Chondrocyte (in vitro differentiated cells): ENCODE measurements around the gene RAC3. TPM values are rescaled to one million over a fixed set of nuclear protein-coding genes. Genes with fewer than 3 reads are reported as not detected.

ENCODE experiments used
- DNase-seq: peaks from one replicate; pipeline ENCODE4 v3.0.0; 2021; ENCODE audit warnings: mixed read lengths, low spot score
- H3K27ac Mint-ChIP-seq: one replicate; pipeline ENCODE4 v1.8.0; 2021; ENCODE audit warnings: mild to moderate bottlenecking, moderate library complexity, mixed read lengths; ENCODE audit not compliant: unreplicated experiment
- H3K27me3 Mint-ChIP-seq: 2 replicates; pipeline ENCODE4 v1.8.0; 2021; ENCODE audit warnings: low read depth, mixed read lengths
- H3K36me3 Mint-ChIP-seq: 2 replicates; pipeline ENCODE4 v1.8.0; 2021; ENCODE audit warnings: low read depth, mixed read lengths
- H3K4me1 Mint-ChIP-seq: 2 replicates; pipeline ENCODE4 v1.8.0; 2021; ENCODE audit warnings: low read depth, mild to moderate bottlenecking, mixed read lengths
- H3K4me3 Mint-ChIP-seq: one replicate; pipeline ENCODE4 v1.8.0; 2021; ENCODE audit warnings: mild to moderate bottlenecking, moderate library complexity, mixed read lengths; ENCODE audit not compliant: unreplicated experiment
- H3K9me3 Mint-ChIP-seq: 2 replicates; pipeline ENCODE4 v1.8.0; 2021; ENCODE audit warnings: low read depth, mixed read lengths
- total RNA-seq: library from RNA; stranded (reverse); gene quantifications from 3 replicates; pipeline ENCODE4 v1.2.1, GENCODE V29; 2021
- TF ChIP-seq, protein P1 (sequence below): fragments of 200-600 bp; sonication (generic); IDR thresholded peaks from 2 replicates; pipeline ENCODE4 v1.5.0; 2021; ENCODE audit warnings: antibody characterized with exemption, mild to moderate bottlenecking, moderate library complexity

The RAC3 gene
- total RNA-seq, 1 donor from 2014 or later, result 32.7 TPM

DNA sequence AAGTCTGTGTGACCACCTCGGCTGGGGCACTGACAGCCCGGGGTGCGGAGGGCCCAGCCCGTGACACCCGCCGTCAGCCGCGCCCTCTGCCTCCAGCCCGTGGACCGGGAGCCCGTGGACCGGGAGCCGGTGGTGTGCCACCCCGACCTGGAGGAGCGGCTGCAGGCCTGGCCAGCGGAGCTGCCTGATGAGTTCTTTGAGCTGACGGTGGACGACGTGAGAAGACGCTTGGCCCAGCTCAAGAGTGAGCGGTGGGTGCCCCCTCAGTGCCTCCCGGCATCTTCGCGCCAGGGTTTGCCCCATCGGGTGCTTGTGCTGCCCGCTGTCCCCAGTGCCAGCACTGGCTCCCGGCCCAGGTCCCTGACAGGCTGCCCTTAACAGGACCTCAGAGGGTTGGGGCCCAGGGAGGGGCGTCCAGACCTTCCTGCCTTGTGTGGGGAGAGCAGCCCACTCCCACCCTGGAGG is 22.5 kb upstream of the RAC3 start:
- Mint-ChIP-seq H3K36me3 (no peaks in the 10 kb centered on the region), H3K27ac (no peak overlapping the region), H3K4me3 (no peak overlapping the region), H3K27me3 (no peaks in the 10 kb centered on the region), H3K4me1 (peaks cover 5% of the 10 kb centered on the region), H3K9me3 (no peaks in the 10 kb centered on the region)
- TF ChIP-seq, protein P1, sequence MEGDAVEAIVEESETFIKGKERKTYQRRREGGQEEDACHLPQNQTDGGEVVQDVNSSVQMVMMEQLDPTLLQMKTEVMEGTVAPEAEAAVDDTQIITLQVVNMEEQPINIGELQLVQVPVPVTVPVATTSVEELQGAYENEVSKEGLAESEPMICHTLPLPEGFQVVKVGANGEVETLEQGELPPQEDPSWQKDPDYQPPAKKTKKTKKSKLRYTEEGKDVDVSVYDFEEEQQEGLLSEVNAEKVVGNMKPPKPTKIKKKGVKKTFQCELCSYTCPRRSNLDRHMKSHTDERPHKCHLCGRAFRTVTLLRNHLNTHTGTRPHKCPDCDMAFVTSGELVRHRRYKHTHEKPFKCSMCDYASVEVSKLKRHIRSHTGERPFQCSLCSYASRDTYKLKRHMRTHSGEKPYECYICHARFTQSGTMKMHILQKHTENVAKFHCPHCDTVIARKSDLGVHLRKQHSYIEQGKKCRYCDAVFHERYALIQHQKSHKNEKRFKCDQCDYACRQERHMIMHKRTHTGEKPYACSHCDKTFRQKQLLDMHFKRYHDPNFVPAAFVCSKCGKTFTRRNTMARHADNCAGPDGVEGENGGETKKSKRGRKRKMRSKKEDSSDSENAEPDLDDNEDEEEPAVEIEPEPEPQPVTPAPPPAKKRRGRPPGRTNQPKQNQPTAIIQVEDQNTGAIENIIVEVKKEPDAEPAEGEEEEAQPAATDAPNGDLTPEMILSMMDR, result no peak
- DNase-seq, result no peak

DNA sequence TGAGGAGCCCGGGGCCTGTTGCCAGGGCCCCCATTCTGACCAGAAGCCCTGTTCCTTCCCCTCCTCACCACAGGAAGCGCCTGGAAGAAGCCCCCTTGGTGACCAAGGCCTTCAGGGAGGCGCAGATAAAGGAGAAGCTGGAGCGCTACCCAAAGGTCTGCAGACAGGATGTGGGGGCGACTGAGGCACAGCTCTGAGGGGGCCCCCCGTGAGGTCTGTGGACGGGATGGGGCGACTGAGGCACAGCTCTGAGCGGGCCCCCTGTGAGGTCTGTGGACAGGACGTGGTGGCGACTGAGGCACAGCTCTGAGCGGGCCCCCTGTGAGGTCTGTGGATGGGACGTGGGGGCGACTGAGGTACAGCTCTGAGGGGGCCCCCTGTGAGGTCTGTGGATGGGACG is 22.1 kb upstream of the RAC3 start:
- Mint-ChIP-seq H3K4me1 (peaks cover 4% of the 10 kb centered on the region), H3K4me3 (no peak overlapping the region), H3K27me3 (no peaks in the 10 kb centered on the region), H3K9me3 (no peaks in the 10 kb centered on the region), H3K27ac (no peak overlapping the region), H3K36me3 (no peaks in the 10 kb centered on the region)
- TF ChIP-seq, protein P1, result no peak
- DNase-seq, result no peak

DNA sequence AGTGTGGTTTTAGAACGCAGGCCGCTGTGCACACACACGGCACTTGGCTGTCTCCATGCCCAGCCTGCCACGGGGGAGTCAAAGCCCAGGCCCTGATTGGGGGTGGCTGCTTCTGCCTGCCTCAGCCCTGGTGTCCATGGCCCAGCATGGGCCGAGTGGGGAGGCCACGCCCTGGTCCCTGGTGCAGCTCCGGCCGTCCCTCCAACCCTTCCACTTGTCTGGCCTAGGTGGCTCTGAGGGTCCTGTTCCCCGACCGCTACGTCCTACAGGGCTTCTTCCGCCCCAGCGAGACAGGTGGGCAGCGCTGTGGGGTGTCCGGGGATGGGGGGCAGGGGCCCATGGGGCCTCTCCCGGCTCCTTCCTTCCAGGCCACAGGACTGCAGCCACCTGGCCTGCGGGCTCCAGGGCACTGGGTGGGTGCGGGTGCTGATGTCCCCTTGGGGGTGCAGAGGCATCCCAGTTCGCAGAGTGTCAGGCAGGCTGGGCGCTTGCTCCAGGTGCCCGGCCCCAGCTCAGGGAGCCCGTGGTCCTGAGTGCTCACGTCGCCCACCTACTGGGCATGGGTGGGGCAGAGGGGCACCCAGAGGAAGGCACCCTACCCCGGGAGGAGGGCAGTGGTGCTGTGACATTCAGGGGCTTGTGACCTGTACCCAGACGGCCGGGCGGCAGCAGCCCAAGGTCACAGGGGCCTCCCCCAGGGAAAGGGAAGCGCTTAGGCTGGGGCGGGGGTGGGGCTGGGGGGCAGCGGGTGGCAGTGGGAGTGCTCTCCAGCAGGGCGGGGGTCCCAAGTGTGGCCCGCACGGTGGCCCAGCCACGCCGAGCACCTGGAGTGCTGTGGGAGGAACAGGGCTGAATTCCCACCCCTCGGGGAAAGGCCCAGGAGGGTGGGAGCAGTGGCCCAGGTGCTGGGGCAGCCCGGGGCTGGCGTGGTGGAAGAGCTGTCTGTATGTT is 20.6 kb upstream of the RAC3 start:
- H3K9me3 Mint-ChIP-seq, result no peaks in the 10 kb centered on the region
- H3K36me3 Mint-ChIP-seq, result no peaks in the 10 kb centered on the region
- no peak overlapping the region for H3K27ac Mint-ChIP-seq
- TF ChIP-seq, protein P1, result no peak
- no peak for DNase-seq
- H3K4me3 Mint-ChIP-seq, result no peak overlapping the region
- H3K27me3 Mint-ChIP-seq, result no peaks in the 10 kb centered on the region
- peaks cover 4% of the 10 kb centered on the region for H3K4me1 Mint-ChIP-seq

DNA sequence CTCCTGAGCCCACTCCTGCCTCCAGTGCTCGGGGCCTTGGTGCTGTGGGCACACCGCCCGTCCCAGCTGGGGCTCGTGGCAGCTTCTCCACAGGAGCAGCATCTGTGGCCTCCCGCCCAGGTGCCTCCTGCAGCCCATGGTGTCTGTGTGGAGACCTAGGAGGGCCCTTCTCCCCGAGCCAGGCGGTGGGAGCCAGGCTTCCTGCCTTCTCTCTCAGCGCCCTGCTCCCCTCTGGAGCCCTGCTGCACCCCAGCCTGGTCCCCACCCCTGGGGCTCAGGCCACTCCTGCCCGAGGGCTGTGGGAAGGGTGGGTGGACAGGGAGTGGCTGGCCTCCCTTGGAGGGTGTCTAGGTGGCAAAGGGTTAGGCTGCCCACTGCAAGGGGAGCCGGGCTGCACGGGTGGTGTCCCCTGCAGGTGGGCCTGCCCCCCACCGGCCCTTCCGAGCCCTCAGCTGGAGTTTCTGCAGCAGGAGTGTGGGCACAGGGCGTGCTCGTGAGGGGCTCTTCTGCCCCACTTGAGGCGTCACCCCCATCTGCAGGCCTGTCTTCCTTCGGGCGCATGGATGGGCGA is 19.8 kb upstream of the RAC3 start:
- H3K9me3 Mint-ChIP-seq, result no peaks in the 10 kb centered on the region
- no peak overlapping the region for H3K27ac Mint-ChIP-seq
- H3K27me3 Mint-ChIP-seq, result no peaks in the 10 kb centered on the region
- no peak for DNase-seq
- H3K4me1 Mint-ChIP-seq, result no peaks in the 10 kb centered on the region
- TF ChIP-seq, protein P1, result no peak
- no peaks in the 10 kb centered on the region for H3K36me3 Mint-ChIP-seq
- no peak overlapping the region for H3K4me3 Mint-ChIP-seq

DNA sequence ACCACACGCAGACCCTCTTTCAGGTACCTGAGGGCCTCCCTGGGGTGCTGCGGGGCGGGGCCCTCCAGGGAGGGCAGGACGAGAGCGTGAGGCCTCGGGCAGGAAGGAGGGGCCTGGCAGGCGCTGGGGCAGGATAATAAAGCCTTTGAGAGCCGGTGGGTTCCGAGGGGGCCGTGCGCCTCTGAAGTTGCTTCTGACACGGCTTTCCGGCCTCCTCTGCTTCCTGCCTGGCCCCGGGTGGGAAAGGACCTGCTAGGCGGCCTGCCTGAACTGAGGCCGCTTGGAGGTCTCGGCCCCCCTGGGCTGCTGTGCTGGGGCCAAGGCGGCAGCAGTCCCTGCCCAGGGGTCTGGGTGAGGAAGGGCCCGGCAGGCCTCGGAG is 19.2 kb upstream of the RAC3 start:
- TF ChIP-seq, protein P1, result no peak
- no peaks in the 10 kb centered on the region for H3K27me3 Mint-ChIP-seq
- H3K4me3 Mint-ChIP-seq, result no peak overlapping the region
- DNase-seq, result no peak
- H3K4me1 Mint-ChIP-seq, result no peaks in the 10 kb centered on the region
- no peak overlapping the region for H3K27ac Mint-ChIP-seq
- no peaks in the 10 kb centered on the region for H3K36me3 Mint-ChIP-seq
- H3K9me3 Mint-ChIP-seq, result no peaks in the 10 kb centered on the region
